ENCODE data around the gene THSD4.
"Not testable (repeated sequence)": the region's sequence is repeated elsewhere in the genome, so short reads cannot be mapped to it uniquely, and the experiment has no call there.

The THSD4 gene

GRCh38 chr15:71658827-71659729 is 543.8 kb downstream of the THSD4 start:
- DNase-seq (ENCODE audit: low spot score), result no peak

DNA sequence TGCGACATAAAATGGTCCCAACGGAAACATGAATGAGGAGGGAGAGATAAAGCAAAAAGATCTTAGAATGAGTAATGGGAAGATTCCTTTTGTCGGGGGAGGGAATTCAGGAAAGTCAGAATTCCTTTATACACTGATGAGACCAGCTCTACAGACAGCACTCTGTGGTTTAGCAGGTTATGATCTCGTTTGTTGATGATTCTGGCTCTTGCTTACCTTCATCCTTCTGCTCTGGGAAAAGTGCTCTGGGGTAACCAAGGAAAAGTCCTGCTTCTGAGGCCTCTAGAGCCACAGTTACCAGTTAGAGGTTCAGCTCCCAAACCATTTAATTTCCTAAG is 544.4 kb downstream of the THSD4 start:
- no peak for DNase-seq (ENCODE audit: low spot score)

DNA sequence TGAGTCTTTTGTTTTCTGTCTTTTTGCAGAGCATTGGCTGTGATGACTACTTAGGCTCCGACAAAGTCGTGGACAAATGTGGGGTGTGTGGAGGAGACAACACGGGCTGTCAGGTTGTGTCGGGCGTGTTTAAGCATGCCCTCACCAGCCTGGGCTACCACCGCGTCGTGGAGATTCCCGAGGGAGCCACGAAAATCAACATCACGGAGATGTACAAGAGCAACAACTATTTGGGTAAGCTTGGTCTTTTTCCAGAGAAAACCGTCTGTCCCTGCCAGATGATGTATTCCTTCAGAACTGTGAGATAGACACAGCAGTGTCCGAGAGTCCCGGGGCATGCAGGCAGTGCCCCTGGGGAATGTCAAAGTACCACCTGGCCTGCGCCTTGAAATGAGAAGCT is 545.2 kb downstream of the THSD4 start:
- DNase-seq (ENCODE audit: low spot score), result no peak

DNA sequence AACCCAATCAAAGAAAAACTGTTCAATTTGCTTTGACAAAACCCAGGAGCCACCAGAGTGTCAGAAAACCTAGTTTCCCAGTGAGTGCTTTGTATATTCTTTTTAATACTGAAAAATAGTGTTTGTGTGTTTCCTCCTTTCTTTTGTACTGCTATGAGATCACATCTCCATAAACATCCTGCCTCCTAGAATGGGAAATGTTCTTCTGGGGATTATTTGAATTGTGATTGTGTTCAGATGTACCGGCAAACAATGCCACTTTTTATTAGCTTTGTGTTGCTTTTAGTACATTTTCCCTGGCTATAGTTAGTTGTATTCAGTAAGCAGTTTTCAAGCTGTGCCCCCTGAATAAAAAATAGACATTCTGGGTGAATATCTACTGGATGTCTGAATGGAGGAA is 547.0 kb downstream of the THSD4 start:
- no peak for DNase-seq (ENCODE audit: low spot score)

DNA sequence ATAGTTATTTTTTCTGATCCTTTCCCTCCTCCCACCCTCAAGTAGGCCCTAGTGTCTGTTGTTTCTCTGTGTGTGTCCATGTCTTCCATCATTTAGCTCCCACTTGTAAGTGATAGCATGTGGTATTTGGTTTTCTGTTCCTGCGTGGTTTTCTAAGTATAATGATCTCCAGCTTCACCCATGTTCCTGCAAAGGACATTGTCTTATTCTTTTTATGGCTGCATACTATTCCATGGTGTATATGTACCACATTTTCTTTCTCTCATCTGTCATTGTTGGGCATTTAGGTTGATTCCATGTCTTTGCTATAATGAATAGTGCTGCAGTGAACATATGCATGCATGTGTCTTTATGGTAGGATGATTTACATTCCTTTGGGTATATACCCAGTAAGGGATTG is 549.4 kb downstream of the THSD4 start:
- no peak for DNase-seq (ENCODE audit: low spot score)

- DNase-seq (ENCODE audit: low spot score), result no peak
Observed at GRCh38 chr15:71666763-71667620, 551.7 kb downstream of the THSD4 start.

GRCh38 chr15:71669688-71670087 is 554.4 kb downstream of the THSD4 start:
- no peak for DNase-seq (ENCODE audit: low spot score)

DNA sequence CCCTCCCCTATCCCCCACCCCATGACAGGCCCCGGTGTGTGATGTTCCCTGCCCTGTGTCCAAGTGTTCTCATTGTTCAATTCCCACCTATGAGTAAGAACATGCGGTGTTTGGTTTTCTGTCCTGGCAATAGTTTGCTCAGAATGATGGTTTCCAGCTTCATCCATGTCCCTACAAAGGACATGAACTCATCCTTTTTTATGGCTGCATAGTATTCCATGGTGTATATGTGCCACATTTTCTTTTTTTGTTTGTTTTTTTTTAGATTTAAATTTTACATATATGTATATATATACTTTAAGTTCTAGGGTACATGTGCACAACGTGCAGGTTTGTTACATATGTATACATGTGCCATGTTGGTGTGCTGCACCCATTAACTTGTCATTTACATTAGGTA is 555.0 kb downstream of the THSD4 start:
- DNase-seq (ENCODE audit: low spot score), result not testable (repeated sequence)

- DNase-seq (ENCODE audit: low spot score), result no peak
Observed at GRCh38 chr15:71674354-71674753, 559.1 kb downstream of the THSD4 start.

DNA sequence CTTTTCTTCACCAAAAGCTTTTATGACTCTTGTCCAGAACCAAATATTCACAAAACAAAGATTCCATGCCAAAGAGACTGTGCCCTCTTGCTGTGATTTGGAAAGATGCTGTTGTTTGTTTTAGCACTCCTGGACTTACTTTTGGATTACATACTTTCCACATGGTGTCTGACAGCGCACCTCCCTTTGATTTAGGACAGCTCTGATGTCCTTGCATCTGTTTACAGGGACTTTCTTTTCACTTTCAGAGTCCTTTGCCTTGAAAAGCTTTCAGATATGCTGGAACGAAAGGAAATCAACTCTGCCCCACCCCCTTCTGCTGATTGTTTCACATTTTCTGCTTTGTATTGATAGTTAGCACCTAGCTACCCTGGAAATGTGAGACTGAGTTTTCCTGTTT is 562.1 kb downstream of the THSD4 start:
- DNase-seq (ENCODE audit: low spot score), result no peak

DNA sequence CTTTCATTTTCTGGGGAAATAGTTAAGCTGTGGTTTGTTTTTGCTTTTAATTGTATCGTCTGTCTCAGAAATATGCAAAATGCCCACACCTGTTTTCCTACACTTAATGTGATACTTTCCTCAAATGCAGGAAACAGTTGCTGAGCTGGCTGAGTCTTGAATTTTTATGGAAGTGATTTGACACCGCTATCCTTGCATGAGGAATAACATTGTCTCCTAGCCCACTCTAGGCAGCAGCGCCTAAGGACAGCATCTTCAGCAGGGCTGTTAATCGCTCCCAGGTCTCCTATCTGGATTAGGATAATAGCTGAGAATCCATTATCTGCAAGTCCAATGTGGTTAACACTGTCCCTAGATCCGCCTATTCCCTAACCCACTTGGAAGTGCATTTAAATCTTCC is 562.5 kb downstream of the THSD4 start:
- DNase-seq (ENCODE audit: low spot score), result no peak

- DNase-seq (ENCODE audit: low spot score), result no peak
Observed at GRCh38 chr15:71678191-71678590, 562.9 kb downstream of the THSD4 start.

DNA sequence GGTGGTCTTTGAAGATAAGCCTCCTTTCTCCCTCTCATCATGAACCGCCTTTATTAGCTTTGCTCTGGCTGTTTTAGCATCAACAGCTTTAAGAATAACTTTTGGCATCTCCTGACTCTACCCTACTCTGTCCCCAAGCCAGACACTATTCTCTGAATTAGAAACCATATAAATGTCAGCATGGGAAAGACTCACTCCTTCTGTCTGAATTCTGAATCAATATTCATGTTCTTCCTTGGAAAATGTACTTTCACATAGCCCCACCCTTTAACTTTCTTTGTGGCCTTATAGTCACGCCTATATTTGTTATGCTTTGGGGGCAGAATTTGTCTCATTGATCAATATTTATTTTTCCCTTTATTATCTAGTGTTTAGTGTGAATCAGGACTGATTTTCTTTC is 563.3 kb downstream of the THSD4 start:
- no peak for DNase-seq (ENCODE audit: low spot score)

- DNase-seq (ENCODE audit: low spot score), result no peak
Observed at GRCh38 chr15:71679223-71679792, 564.0 kb downstream of the THSD4 start.

GRCh38 chr15:71679793-71680353 is 564.6 kb downstream of the THSD4 start:
- DNase-seq (ENCODE audit: low spot score), result no peak

- DNase-seq (ENCODE audit: low spot score), result no peak
Observed at GRCh38 chr15:71682001-71682400, 566.7 kb downstream of the THSD4 start.

GRCh38 chr15:71683411-71684274 is 568.4 kb downstream of the THSD4 start:
- no peak for DNase-seq (ENCODE audit: low spot score)

DNA sequence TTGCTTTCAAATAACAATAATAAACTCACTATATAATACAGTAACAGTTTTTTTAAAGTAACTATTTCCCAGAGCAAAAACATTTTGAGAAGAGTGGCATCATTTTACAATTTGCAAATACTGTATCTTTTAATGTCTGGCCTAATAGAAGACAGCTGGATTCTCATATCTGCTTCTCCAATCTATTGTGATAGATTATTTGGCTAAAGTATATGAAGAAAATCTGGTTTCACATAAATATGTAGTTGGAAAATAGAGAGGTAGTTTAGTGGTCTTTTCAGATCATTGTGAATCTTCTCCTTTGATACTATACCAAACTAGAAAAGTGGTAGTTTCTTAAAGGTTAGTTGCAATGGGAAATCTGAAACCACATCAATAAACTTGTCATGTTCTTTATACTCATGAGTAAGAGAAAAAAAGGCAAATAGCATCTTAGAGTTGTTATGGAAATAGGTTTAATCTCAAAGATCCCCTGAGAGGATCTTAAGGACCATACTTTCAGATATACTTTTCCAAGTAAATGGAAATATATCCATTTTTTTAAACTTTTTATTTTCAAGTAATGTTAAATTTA is 570.2 kb downstream of the THSD4 start:
- no peak for DNase-seq (ENCODE audit: low spot score)

GRCh38 chr15:71686221-71687050 is 571.2 kb downstream of the THSD4 start:
- DNase-seq (ENCODE audit: low spot score), result no peak

DNA sequence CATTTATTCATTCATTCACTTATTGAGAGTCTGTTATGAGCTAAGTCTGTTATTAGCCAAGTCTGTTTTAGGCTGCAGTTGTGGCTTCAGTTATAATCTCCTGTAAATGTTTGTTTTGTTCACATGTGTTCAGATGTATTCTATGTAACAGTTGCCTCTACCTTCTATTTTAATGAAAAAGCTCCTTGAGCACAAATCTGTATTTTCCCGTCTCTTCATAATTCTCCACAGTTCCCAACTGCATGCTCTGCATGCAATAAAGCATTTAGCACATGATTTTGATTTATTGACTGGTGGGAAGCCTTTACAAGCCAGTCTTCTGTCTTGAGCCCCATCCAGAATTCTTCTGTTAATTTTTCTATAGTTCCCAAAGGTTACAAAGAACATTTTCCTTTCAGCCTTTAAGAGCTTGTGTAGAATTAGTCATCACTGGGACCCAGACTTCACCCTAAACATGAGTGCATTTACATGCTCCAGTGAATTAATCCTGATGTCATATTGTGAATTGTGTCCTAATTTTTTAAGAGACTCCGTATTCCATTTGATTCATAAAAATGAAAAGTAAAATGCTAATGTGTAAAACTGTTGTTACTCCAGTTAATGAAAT is 572.7 kb downstream of the THSD4 start:
- no peak for DNase-seq (ENCODE audit: low spot score)
